Measurements from ENCODE around the gene DNAH1. TPM values are rescaled to one million over a fixed set of nuclear protein-coding genes. Genes with fewer than 3 reads are reported as not detected.
"Not testable (repeated sequence)": the region's sequence is repeated elsewhere in the genome, so short reads cannot be mapped to it uniquely, and the experiment has no call there.

Gene DNAH1
- total RNA-seq, 4 donors from 2014 or later, result 3.2 to 8.1 (median 6.2) TPM

GRCh38 chr3:52279596-52279995 lies 36.5 kb upstream of the DNAH1 start:
- Histone ChIP-seq H3K27me3 (no peaks in the 10 kb centered on the region), H3K4me3 (peak overlapping the region in 1 of 2 donors; percentile 68), H3K27ac (peak overlapping the region; percentile 92 to 98 (median 97)), H3K4me1 (peaks cover 0 to 46% (median 12%) of the 10 kb centered on the region in 3 donors), H3K36me3 (peaks cover 0 to 17% of the 10 kb centered on the region in 2 donors), H3K9me3 (no peaks in the 10 kb centered on the region)
- 0 to 20% methylated on average over 1 to 2 of the region's 2 CpGs for WGBS, 2 donors (ENCODE audit: low coverage in 1 of 2)
- ATAC-seq, result no peak
- no peak for TF ChIP-seq POLR2A (IDR thresholded peaks at IDR 0.05)

DNA sequence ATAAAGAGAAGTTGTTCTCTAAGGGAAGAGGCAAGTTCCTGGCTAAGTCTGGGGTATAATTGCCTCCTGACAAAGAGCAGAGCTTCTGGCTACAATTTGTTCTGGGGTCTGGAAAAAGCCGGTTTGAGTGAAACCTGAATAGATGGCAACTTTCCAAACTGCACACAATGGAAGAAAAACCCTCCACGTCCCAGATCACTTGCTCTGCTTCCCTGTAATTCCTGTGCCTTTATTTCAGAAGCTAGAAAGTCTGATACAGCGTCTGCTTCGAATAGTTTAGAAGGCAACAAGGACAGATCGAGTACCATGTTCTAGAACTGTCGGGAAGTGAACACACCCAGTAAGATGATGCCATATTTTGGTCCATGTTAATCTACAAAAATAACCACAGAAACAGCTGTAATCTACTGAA lies 36.1 kb upstream of the DNAH1 start:
- ATAC-seq, result no peak
- H3K4me3 ChIP-seq, result no peak overlapping the region
- peaks cover 0 to 19% of the 10 kb centered on the region in 2 donors for H3K36me3 ChIP-seq
- peaks cover 0 to 42% (median 12%) of the 10 kb centered on the region in 3 donors for H3K4me1 ChIP-seq
- no peaks in the 10 kb centered on the region for H3K27me3 ChIP-seq
- H3K9me3 ChIP-seq, result no peaks in the 10 kb centered on the region
- TF ChIP-seq POLR2A (IDR thresholded peaks at IDR 0.05) (no peak), EP300 (IDR thresholded peaks at IDR 0.05) (no peak), POLR2AphosphoS5 (IDR thresholded peaks at IDR 0.05) (no peak)
- TF ChIP-seq, protein P1, sequence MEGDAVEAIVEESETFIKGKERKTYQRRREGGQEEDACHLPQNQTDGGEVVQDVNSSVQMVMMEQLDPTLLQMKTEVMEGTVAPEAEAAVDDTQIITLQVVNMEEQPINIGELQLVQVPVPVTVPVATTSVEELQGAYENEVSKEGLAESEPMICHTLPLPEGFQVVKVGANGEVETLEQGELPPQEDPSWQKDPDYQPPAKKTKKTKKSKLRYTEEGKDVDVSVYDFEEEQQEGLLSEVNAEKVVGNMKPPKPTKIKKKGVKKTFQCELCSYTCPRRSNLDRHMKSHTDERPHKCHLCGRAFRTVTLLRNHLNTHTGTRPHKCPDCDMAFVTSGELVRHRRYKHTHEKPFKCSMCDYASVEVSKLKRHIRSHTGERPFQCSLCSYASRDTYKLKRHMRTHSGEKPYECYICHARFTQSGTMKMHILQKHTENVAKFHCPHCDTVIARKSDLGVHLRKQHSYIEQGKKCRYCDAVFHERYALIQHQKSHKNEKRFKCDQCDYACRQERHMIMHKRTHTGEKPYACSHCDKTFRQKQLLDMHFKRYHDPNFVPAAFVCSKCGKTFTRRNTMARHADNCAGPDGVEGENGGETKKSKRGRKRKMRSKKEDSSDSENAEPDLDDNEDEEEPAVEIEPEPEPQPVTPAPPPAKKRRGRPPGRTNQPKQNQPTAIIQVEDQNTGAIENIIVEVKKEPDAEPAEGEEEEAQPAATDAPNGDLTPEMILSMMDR (IDR thresholded peaks at IDR 0.05), result no peak
- H3K27ac ChIP-seq, result peak overlapping the region; percentile 92 to 98 (median 97)
- 6 to 21% methylated on average over 6 of the region's 6 CpGs for WGBS, 2 donors (ENCODE audit: low coverage in 1 of 2)

- peak overlapping the region in 1 of 4 donors; percentile 3 for H3K27ac ChIP-seq
- no peak overlapping the region for H3K4me3 ChIP-seq
- WGBS, 2 donors (ENCODE audit: low coverage in 1 of 2), result 78 to 81% methylated on average over 5 to 6 of the region's 8 CpGs
- TF ChIP-seq POLR2AphosphoS5 (IDR thresholded peaks at IDR 0.05) (no peak), POLR2A (IDR thresholded peaks at IDR 0.05) (no peak), EP300 (IDR thresholded peaks at IDR 0.05) (no peak)
- TF ChIP-seq, protein P1 (IDR thresholded peaks at IDR 0.05), result no peak
- H3K36me3 ChIP-seq, result peaks cover 0 to 19% of the 10 kb centered on the region in 2 donors
- no peaks in the 10 kb centered on the region for H3K9me3 ChIP-seq
- H3K27me3 ChIP-seq, result no peaks in the 10 kb centered on the region
- H3K4me1 ChIP-seq, result peaks cover 0 to 32% (median 4%) of the 10 kb centered on the region in 3 donors
- ATAC-seq, result no peak
Observed at GRCh38 chr3:52281981-52282801, 33.9 kb upstream of the DNAH1 start.

DNA sequence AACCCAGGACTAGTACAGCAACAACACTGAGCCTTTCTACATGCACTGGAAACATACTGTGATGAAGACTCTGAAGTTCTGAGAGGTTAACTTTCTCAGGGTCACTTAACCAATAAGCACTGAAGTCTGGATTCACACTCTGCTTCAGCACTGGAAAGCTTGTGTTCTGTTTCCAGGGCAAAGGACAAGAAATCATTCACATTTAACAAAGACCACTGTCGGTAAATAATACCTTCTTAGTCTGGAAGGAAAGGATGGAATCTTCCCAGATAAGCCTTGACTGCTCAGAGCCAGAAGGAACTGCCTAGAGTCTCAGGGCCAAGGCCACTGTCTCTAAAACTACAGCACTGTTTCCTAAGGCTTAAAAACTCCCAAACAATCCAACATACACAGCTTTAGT lies 32.8 kb upstream of the DNAH1 start:
- no peak overlapping the region for H3K4me3 ChIP-seq
- H3K4me1 ChIP-seq, result peaks cover 0 to 34% (median 5%) of the 10 kb centered on the region in 3 donors
- no peak for TF ChIP-seq POLR2A (IDR thresholded peaks at IDR 0.05)
- TF ChIP-seq EP300 (IDR thresholded peaks at IDR 0.05), result no peak
- TF ChIP-seq POLR2AphosphoS5 (IDR thresholded peaks at IDR 0.05), result no peak
- TF ChIP-seq, protein P1 (IDR thresholded peaks at IDR 0.05), result no peak
- ATAC-seq, result no peak
- no peak overlapping the region for H3K27ac ChIP-seq
- no peaks in the 10 kb centered on the region for H3K27me3 ChIP-seq
- H3K36me3 ChIP-seq, result peaks cover 0 to 19% of the 10 kb centered on the region in 2 donors
- H3K9me3 ChIP-seq, result no peaks in the 10 kb centered on the region
- 25 to 71% methylated on average over 1 of the region's 1 CpG for WGBS, 2 donors (ENCODE audit: low coverage in 1 of 2)

DNA sequence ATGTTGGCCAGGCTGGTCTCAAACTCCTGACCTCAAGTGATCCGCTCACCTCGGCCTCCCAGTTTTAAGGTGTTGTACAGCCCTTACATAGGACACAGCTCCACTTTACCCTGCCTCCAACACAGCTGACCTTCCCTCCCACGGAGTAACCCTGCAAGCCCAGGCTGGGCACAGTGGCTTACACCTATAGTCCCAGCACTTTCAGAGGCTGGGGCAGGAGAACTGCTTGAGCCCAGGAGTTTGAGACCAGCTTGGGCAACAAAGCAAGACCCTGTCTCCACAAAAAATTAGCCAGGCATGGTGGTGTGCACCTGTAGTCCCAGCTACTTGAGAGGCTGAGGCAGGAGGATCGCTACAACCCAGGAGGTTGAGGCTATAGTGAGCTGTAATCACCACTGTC lies 32.1 kb upstream of the DNAH1 start:
- H3K27ac ChIP-seq, H3K9me3 ChIP-seq, H3K27me3 ChIP-seq, ATAC-seq, H3K4me3 ChIP-seq: not testable (repeated sequence)
- 100% methylated on average over 1 of the region's 4 CpGs; no CpG with 5 or more reads in 1 of the 2 donors for WGBS, 2 donors (ENCODE audit: low coverage in 1 of 2)
- H3K36me3 ChIP-seq, result peaks cover 0 to 19% of the 10 kb centered on the region in 2 donors
- H3K4me1 ChIP-seq, result peaks cover 0 to 40% (median 10%) of the 10 kb centered on the region in 3 donors

DNA sequence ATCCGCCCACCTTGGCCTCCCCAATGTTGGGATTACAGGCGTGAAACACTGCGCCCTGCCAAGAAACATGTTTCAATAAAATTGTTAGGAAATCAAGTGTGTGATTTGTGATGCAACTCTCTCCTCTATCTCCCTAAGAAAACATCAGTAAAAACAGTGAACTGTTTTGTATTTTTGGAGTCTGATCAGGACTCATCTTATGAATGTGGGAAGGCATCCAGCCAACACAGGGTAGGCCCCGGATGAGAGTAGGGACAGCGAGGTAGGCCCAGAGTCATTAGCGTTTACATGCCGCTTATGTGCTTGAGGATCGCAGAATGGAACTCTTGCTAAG lies 29.4 kb upstream of the DNAH1 start:
- Histone ChIP-seq H3K4me3 (peak overlapping the region; percentile 60 to 89), H3K27me3 (no peaks in the 10 kb centered on the region), H3K27ac (peak overlapping the region; percentile 93 to 100 (median 99)), H3K36me3 (peaks cover 0 to 34% of the 10 kb centered on the region in 2 donors), H3K9me3 (no peaks in the 10 kb centered on the region), H3K4me1 (peaks cover 0 to 23% (median 10%) of the 10 kb centered on the region in 3 donors)
- 62% methylated on average over 5 of the region's 8 CpGs; no CpG with 5 or more reads in 1 of the 2 donors for WGBS, 2 donors (ENCODE audit: low coverage in 1 of 2)
- no peak for TF ChIP-seq POLR2A (IDR thresholded peaks at IDR 0.05)
- TF ChIP-seq EP300 (IDR thresholded peaks at IDR 0.05), result no peak
- TF ChIP-seq, protein P1 (IDR thresholded peaks at IDR 0.05), result no peak
- no peak for TF ChIP-seq POLR2AphosphoS5 (IDR thresholded peaks at IDR 0.05)
- no peak for ATAC-seq

Data from gastroesophageal sphincter (tissue), 4 donors.